SJCRH30 (cell line): ENCODE data around the gene TUBAL3. TPM values are rescaled to one million over a fixed set of nuclear protein-coding genes. Genes with fewer than 3 reads are reported as not detected.

ENCODE experiments used
- DNase-seq, 2 experiments: peaks; one replicate each; pipeline ENCODE4 v3.0.0-alpha.2; 2015 to 2020
- H3K27ac ChIP-seq: fragments of 250-450 bp; sonication (Bioruptor Pico); 2 replicates; pipeline ENCODE4 v1.5.1; 2020; ENCODE audit warnings: mild to moderate bottlenecking, moderate library complexity
- H3K27me3 ChIP-seq: fragments of 250-450 bp; sonication (Bioruptor Pico); 2 replicates; pipeline ENCODE4 v1.5.1; 2020; ENCODE audit warnings: mild to moderate bottlenecking, moderate library complexity
- H3K36me3 ChIP-seq: fragments of 250-450 bp; sonication (Bioruptor Pico); 2 replicates; pipeline ENCODE4 v1.5.1; 2020; ENCODE audit warnings: mild to moderate bottlenecking, moderate library complexity
- H3K4me1 ChIP-seq: fragments of 250-450 bp; sonication (Bioruptor Pico); 2 replicates; pipeline ENCODE4 v1.5.1; 2020; ENCODE audit warnings: mild to moderate bottlenecking, moderate library complexity
- H3K4me3 ChIP-seq: fragments of 250-450 bp; sonication (Bioruptor Pico); 2 replicates; pipeline ENCODE4 v1.5.1; 2020; ENCODE audit warnings: mild to moderate bottlenecking, moderate library complexity
- H3K9me3 ChIP-seq: fragments of 250-450 bp; sonication (Bioruptor Pico); replicated peaks from 2 replicates; pipeline ENCODE4 v1.5.1; 2020; ENCODE audit warnings: mild to moderate bottlenecking, moderate library complexity
- total RNA-seq: library from RNA; depleted of rRNA; stranded (reverse); fragments of >200 nt; shearing (Covaris generic); gene quantifications from 2 replicates; pipeline ENCODE4 v1.2.3, GENCODE V29; 2014; rRNA removed

Gene TUBAL3
- total RNA-seq, 1 experiment from 2014 or later, result not detected

GRCh38 chr10:5354068-5354467 lies 50.6 kb downstream of the TUBAL3 start:
- Histone ChIP-seq H3K4me1 (no peaks in the 10 kb centered on the region), H3K27me3 (no peaks in the 10 kb centered on the region), H3K9me3 (no peaks in the 10 kb centered on the region), H3K36me3 (no peaks in the 10 kb centered on the region), H3K4me3 (no peak overlapping the region), H3K27ac (no peak overlapping the region)
- DNase-seq, result no peak

DNA sequence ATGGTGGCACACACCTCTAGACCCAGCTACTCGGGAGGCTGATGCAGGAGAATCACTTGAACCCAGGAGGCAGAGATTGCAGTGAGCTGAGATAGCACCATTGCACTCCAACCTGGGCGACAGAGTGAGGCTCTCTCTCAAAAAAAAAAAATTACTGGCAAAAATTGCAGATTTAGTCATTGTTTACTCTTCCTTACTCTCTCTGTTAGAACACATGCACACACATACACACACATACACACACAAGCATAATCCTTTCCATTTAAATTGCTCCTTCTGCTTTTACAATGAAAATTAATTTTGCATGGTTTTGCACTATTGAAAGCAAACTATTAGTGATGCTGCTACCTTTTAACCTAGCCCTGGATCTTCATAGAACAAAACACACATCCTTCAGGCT lies 55.3 kb downstream of the TUBAL3 start:
- Histone ChIP-seq H3K36me3 (no peaks in the 10 kb centered on the region), H3K27ac (no peak overlapping the region), H3K4me1 (peaks cover under 1% of the 10 kb centered on the region; the same call in 1 of the 2 replicates), H3K9me3 (no peaks in the 10 kb centered on the region), H3K27me3 (no peaks in the 10 kb centered on the region), H3K4me3 (no peak overlapping the region)
- DNase-seq, result no peak

- no peak for DNase-seq
- H3K4me1 ChIP-seq, result peaks cover 7% of the 10 kb centered on the region
- H3K4me3 ChIP-seq, result no peak overlapping the region
- H3K27me3 ChIP-seq, result no peaks in the 10 kb centered on the region
- no peak overlapping the region for H3K27ac ChIP-seq
- H3K36me3 ChIP-seq, result no peaks in the 10 kb centered on the region
- H3K9me3 ChIP-seq, result no peaks in the 10 kb centered on the region
Measured at GRCh38 chr10:5346881-5347280, 57.7 kb downstream of the TUBAL3 start.

GRCh38 chr10:5344746-5345145 lies 59.9 kb downstream of the TUBAL3 start:
- Histone ChIP-seq H3K9me3 (no peaks in the 10 kb centered on the region), H3K27ac (no peak overlapping the region), H3K4me3 (no peak overlapping the region), H3K4me1 (peaks cover 7% of the 10 kb centered on the region), H3K36me3 (no peaks in the 10 kb centered on the region), H3K27me3 (no peaks in the 10 kb centered on the region)
- DNase-seq, result no peak

- H3K36me3 ChIP-seq, result no peaks in the 10 kb centered on the region
- H3K27me3 ChIP-seq, result no peaks in the 10 kb centered on the region
- no peaks in the 10 kb centered on the region for H3K9me3 ChIP-seq
- peak overlapping the region; percentile 49 for H3K27ac ChIP-seq
- DNase-seq, result peak; percentile 40 to 58
- H3K4me3 ChIP-seq, result no peak overlapping the region
- H3K4me1 ChIP-seq, result peaks cover 7% of the 10 kb centered on the region
Measured at GRCh38 chr10:5343979-5344378, 60.6 kb downstream of the TUBAL3 start.

GRCh38 chr10:5343561-5343960 lies 61.1 kb downstream of the TUBAL3 start:
- no peak overlapping the region for H3K4me3 ChIP-seq
- H3K4me1 ChIP-seq, result peaks cover 7% of the 10 kb centered on the region
- no peaks in the 10 kb centered on the region for H3K36me3 ChIP-seq
- H3K27me3 ChIP-seq, result no peaks in the 10 kb centered on the region
- peak overlapping the region; percentile 49 for H3K27ac ChIP-seq
- peak; percentile 67 to 79 for DNase-seq
- no peaks in the 10 kb centered on the region for H3K9me3 ChIP-seq

Other genes with a start within 250 kb of the TUBAL3 start
- gene AKR1C8, start 219.7 kb downstream of the TUBAL3 start, total RNA-seq, result 0.10 and 0.23 TPM in 2 replicates
- gene AKR1C4, start 208.0 kb downstream of the TUBAL3 start, total RNA-seq, result not detected in 2 replicates
- 0.10 and 0.20 TPM in 2 replicates for gene UCN3, start 39.9 kb downstream of the TUBAL3 start, total RNA-seq
- 153 and 154 TPM in 2 replicates for gene NET1, start 7.7 kb upstream of the TUBAL3 start, total RNA-seq
- gene CALML5, start 94.7 kb upstream of the TUBAL3 start, total RNA-seq, result not detected in 2 replicates
- gene CALML3, start 120.1 kb upstream of the TUBAL3 start, total RNA-seq, result not detected in 2 replicates